H1 (cell line): Measurements from ENCODE around the gene ZNF750. TPM values are rescaled to one million over a fixed set of nuclear protein-coding genes. Genes with fewer than 3 reads are reported as not detected.

ENCODE experiments used
- BACH1 ChIP-seq: IDR thresholded peaks from 2 replicates; pipeline ENCODE4 v1.6.1; 2012; ENCODE audit warnings: low read length, improper control_type of control experiment
- FOSL1 ChIP-seq: IDR thresholded peaks from 2 replicates; pipeline ENCODE4 v1.6.1; 2011; ENCODE audit warnings: mild to moderate bottlenecking, low read depth, low read length, moderate library complexity; ENCODE audit not compliant: insufficient read depth
- NANOG ChIP-seq: IDR thresholded peaks from 2 replicates; pipeline ENCODE4 v1.6.1; 2011; ENCODE audit warnings: low read length, low read depth, mild to moderate bottlenecking, inconsistent platforms; ENCODE audit not compliant: insufficient read depth, poor library complexity, severe bottlenecking
- POLR2A ChIP-seq, 2 experiments: IDR thresholded peaks; 1 replicate in 1 of 2; 2 replicates in 1 of 2; pipeline ENCODE4 v1.6.1; 2011; ENCODE audit warnings: low read depth in 2 of 2, low read length in 2 of 2, mild to moderate bottlenecking in 2 of 2; ENCODE audit errors: control extremely low read depth in 1 of 2
- POLR2AphosphoS5 ChIP-seq: IDR thresholded peaks from 2 replicates; pipeline ENCODE4 v1.6.1; 2011; ENCODE audit warnings: low read depth, low read length
- RBBP5 ChIP-seq: IDR thresholded peaks from 2 replicates; pipeline ENCODE4 v1.7.1; 2012; ENCODE audit warnings: low read depth, mild to moderate bottlenecking, inconsistent platforms, low read length, moderate library complexity, borderline replicate concordance
- RFX5 ChIP-seq: IDR thresholded peaks from 2 replicates; pipeline ENCODE4 v1.6.1; 2011; ENCODE audit warnings: low read depth, low read length, improper control_type of control experiment, borderline replicate concordance
- TAF7 ChIP-seq: optimal IDR thresholded peaks from 2 replicates; pipeline ENCODE3; 2011; ENCODE audit warnings: low read depth, mild to moderate bottlenecking, inconsistent platforms, low read length, moderate library complexity, borderline replicate concordance
- YY1 ChIP-seq: IDR thresholded peaks from 2 replicates; pipeline ENCODE4 v1.6.1; 2011; ENCODE audit warnings: low read depth, mild to moderate bottlenecking, low read length
- polyA plus RNA-seq, 7 experiments: library from polyadenylated mRNA; depleted of rRNA in 3 of 7; stranded (reverse) in 5 of 7; unstranded in 2 of 7; fragments of >200 nt in 5 of 7; fragments of 200-250 nt in 2 of 7; gene quantifications; 1 replicate in 5 of 7; 2 replicates in 1 of 7; 4 replicates in 1 of 7; pipeline versions ENCODE4 v1.2.1 to v1.2.3, GENCODE V29; 2011 to 2013; ENCODE audit warnings: missing spikeins in 2 of 7, mixed read lengths in 2 of 7
- total RNA-seq: library from RNA; stranded (reverse); fragmentation: NEBNext Ultra II Directional; extraction: Animal tissue kit (Norgen Biotek cat#: 25700); gene quantifications from 2 replicates; pipeline ENCODE4 v1.2.1, GENCODE V29; 2021
- TF ChIP-seq, protein P1 (sequence below), 3 experiments: IDR thresholded peaks; 1 replicate in 2 of 3; 2 replicates in 1 of 3; pipeline versions ENCODE4 v1.5.1 to v1.6.1; 2011; ENCODE audit warnings: low read length in 3 of 3, mild to moderate bottlenecking in 3 of 3, inconsistent platforms in 2 of 3, low read depth in 1 of 3, moderate library complexity in 1 of 3; ENCODE audit not compliant: insufficient read depth in 1 of 3; ENCODE audit errors: control extremely low read depth in 1 of 3

ZNF750 gene
- total and polyA plus RNA-seq, 2 of the 8 experiments (the other 6 are each of a cell fraction or from before 2014, with no cell fraction given) = not detected

DNA sequence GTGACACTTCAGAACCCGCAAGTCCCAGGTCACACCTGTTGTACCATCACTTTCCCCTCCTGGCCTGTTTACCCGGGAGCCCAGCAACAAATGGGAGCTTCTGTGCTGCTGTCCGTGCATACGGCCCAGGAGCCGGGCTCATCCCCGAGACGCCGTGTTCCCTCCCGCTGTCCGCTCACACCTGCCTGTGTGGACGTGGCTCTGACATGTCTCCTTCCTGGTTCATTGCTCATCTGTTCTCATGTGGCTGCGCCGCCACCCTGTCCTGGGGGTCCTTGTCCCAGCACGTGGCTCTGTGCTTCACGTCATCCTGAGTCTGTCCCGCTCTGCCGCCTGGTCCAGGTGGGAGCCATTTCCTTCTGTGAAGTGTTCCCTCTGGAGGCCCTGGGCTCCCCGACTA, 50.0 kb downstream of the ZNF750 start (continued):
- TF ChIP-seq POLR2A (IDR thresholded peaks at IDR 0.05; ENCODE audit: control extremely low read depth in 1 of 2, low read depth in 2 of 2, low read length in 2 of 2) (no peak), POLR2AphosphoS5 (no peak), YY1 (no peak), TAF7 (no peak), RFX5 (no peak), BACH1 (no peak), NANOG (no peak), FOSL1 (no peak), RBBP5 (no peak)
- TF ChIP-seq, protein P1, sequence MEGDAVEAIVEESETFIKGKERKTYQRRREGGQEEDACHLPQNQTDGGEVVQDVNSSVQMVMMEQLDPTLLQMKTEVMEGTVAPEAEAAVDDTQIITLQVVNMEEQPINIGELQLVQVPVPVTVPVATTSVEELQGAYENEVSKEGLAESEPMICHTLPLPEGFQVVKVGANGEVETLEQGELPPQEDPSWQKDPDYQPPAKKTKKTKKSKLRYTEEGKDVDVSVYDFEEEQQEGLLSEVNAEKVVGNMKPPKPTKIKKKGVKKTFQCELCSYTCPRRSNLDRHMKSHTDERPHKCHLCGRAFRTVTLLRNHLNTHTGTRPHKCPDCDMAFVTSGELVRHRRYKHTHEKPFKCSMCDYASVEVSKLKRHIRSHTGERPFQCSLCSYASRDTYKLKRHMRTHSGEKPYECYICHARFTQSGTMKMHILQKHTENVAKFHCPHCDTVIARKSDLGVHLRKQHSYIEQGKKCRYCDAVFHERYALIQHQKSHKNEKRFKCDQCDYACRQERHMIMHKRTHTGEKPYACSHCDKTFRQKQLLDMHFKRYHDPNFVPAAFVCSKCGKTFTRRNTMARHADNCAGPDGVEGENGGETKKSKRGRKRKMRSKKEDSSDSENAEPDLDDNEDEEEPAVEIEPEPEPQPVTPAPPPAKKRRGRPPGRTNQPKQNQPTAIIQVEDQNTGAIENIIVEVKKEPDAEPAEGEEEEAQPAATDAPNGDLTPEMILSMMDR (IDR thresholded peaks at IDR 0.05; ENCODE audit: control extremely low read depth in 1 of 3, insufficient read depth in 1 of 3, low read depth in 1 of 3, low read length in 3 of 3) = no peak
